IMR-90 (cell line): ENCODE results near the gene GLIS1. TPM values are rescaled to one million over a fixed set of nuclear protein-coding genes. Genes with fewer than 3 reads are reported as not detected.

ENCODE experiments used
- ATAC-seq: fragments of 200-7000 bp; cut with Tn5 transposase; 2 replicates; pipeline ENCODE4 v1.9.1; 2020; ENCODE audit warnings: low read depth, mild to moderate bottlenecking, moderate library complexity
- BruUV-seq: library from RNA; stranded (reverse); fragments of 400-500 nt; replicated peaks from 2 replicates; lab custom pipeline; 2021; lab: Mats Ljungman, UMichigan
- CTCF ChIA-PET: fragments of 300-600 bp; formaldehyde crosslinking; extraction: SDS; loops from one replicate; lab custom pipeline; 2021; ENCODE audit warnings: antibody characterized with exemption; lab: Yijun Ruan, JAX
- POLR2A ChIA-PET: fragments of 300-600 bp; sonication (Branson Sonifier 250); formaldehyde crosslinking; loops from one replicate; lab custom pipeline; 2022; ENCODE audit warnings: antibody characterized with exemption; ENCODE audit not compliant: unreplicated experiment; lab: Charles Lee
- DNase-seq: peaks from one replicate; pipeline ENCODE4 v3.0.0; 2013
- H2AFZ ChIP-seq: replicated peaks from 2 replicates; pipeline ENCODE3; 2013; ENCODE audit warnings: low read length, mild to moderate bottlenecking; ENCODE audit not compliant: poor library complexity
- H2AK5ac ChIP-seq: 2 replicates; pipeline ENCODE4 v1.6.1; 2013; ENCODE audit warnings: low read depth, low read length, inconsistent platforms
- H2AK9ac ChIP-seq: replicated peaks from 2 replicates; pipeline ENCODE3; 2013; ENCODE audit warnings: mild to moderate bottlenecking, low read depth, low read length, moderate library complexity; ENCODE audit not compliant: poor library complexity
- H2BK120ac ChIP-seq: 2 replicates; pipeline ENCODE4 v1.6.1; 2013; ENCODE audit warnings: low read depth, low read length, inconsistent platforms
- H2BK15ac ChIP-seq: 3 replicates; pipeline ENCODE4 v1.6.1; 2013; ENCODE audit warnings: low read depth, low read length, inconsistent platforms
- H2BK20ac ChIP-seq: 2 replicates; pipeline ENCODE4 v1.6.1; 2013; ENCODE audit warnings: low read depth, mild to moderate bottlenecking, inconsistent platforms, low read length, moderate library complexity
- H2BK5ac ChIP-seq: 2 replicates; pipeline ENCODE4 v1.6.1; 2013; ENCODE audit warnings: mild to moderate bottlenecking, low read depth, low read length, inconsistent platforms; ENCODE audit not compliant: poor library complexity, severe bottlenecking
- H3K14ac ChIP-seq: replicated peaks from 2 replicates; pipeline ENCODE4 v1.6.1; 2013; ENCODE audit warnings: low read depth, low read length, inconsistent platforms
- H3K18ac ChIP-seq: 2 replicates; pipeline ENCODE4 v1.6.1; 2013; ENCODE audit warnings: low read depth, low read length, control low read depth
- H3K23ac ChIP-seq: 2 replicates; pipeline ENCODE4 v1.6.1; 2013; ENCODE audit warnings: low read depth, low read length, inconsistent platforms
- H3K27ac ChIP-seq: 2 replicates; pipeline ENCODE4 v1.5.1; 2013; ENCODE audit warnings: mild to moderate bottlenecking, control low read depth, low read length; ENCODE audit not compliant: insufficient read depth
- H3K27me3 ChIP-seq: 2 replicates; pipeline ENCODE4 v1.6.1; 2013; ENCODE audit warnings: low read length; ENCODE audit not compliant: control insufficient read depth, insufficient read depth
- H3K36me3 ChIP-seq: 2 replicates; pipeline ENCODE4 v1.6.1; 2013; ENCODE audit warnings: low read length, mixed read lengths; ENCODE audit not compliant: control insufficient read depth, insufficient read depth
- H3K4ac ChIP-seq: 2 replicates; pipeline ENCODE4 v1.6.1; 2013; ENCODE audit warnings: low read depth, low read length, inconsistent platforms
- H3K4me1 ChIP-seq: 2 replicates; pipeline ENCODE4 v1.6.1; 2013; ENCODE audit warnings: low read length, mixed read lengths; ENCODE audit not compliant: control insufficient read depth, insufficient read depth
- H3K4me2 ChIP-seq: 2 replicates; pipeline ENCODE4 v1.6.1; 2013; ENCODE audit warnings: low read depth, mild to moderate bottlenecking, control low read depth, low read length, moderate library complexity
- H3K4me3 ChIP-seq: 2 replicates; pipeline ENCODE4 v1.5.1; 2013; ENCODE audit warnings: low read depth, mild to moderate bottlenecking, control low read depth, low read length, moderate library complexity; ENCODE audit not compliant: insufficient read depth
- H3K56ac ChIP-seq: 2 replicates; pipeline ENCODE4 v1.6.1; 2013; ENCODE audit warnings: low read length, inconsistent platforms; ENCODE audit not compliant: insufficient read depth; ENCODE audit errors: extremely low read depth
- H3K79me1 ChIP-seq, 2 experiments: 2 replicates each; pipeline ENCODE4 v1.6.1; 2013; ENCODE audit warnings: low read length in 2 of 2, inconsistent platforms in 1 of 2, low read depth in 1 of 2
- H3K9ac ChIP-seq: 2 replicates; pipeline ENCODE4 v1.6.1; 2013; ENCODE audit warnings: low read depth, low read length, control low read depth
- H3K9me1 ChIP-seq: 2 replicates; pipeline ENCODE4 v1.6.1; 2013; ENCODE audit warnings: low read length, inconsistent platforms; ENCODE audit not compliant: insufficient read depth
- H3K9me3 ChIP-seq: 2 replicates; pipeline ENCODE4 v1.6.1; 2013; ENCODE audit warnings: low read length; ENCODE audit not compliant: control insufficient read depth, insufficient read depth
- H4K20me1 ChIP-seq: 2 replicates; pipeline ENCODE4 v1.6.1; 2013; ENCODE audit warnings: low read length, inconsistent platforms; ENCODE audit not compliant: insufficient read depth
- H4K5ac ChIP-seq: 2 replicates; pipeline ENCODE4 v1.6.1; 2013; ENCODE audit warnings: mild to moderate bottlenecking, low read depth, low read length, control low read depth
- H4K8ac ChIP-seq, 2 experiments: 2 replicates each; pipeline ENCODE4 v1.6.1; 2013; ENCODE audit warnings: low read depth in 2 of 2, low read length in 2 of 2, control low read depth in 1 of 2, inconsistent platforms in 1 of 2
- H4K91ac ChIP-seq: 2 replicates; pipeline ENCODE4 v1.6.1; 2013; ENCODE audit warnings: low read depth, low read length, inconsistent platforms; ENCODE audit not compliant: insufficient read depth
- CEBPB ChIP-seq: IDR thresholded peaks from 2 replicates; pipeline ENCODE4 v1.6.1; 2012; ENCODE audit warnings: low read depth, low read length, improper control_type of control experiment
- MAZ ChIP-seq: IDR thresholded peaks from 2 replicates; pipeline ENCODE4 v1.6.1; 2012; ENCODE audit warnings: low read depth, mild to moderate bottlenecking, low read length, improper control_type of control experiment, moderate library complexity, borderline replicate concordance
- RAD21 ChIP-seq: IDR thresholded peaks from 2 replicates; pipeline ENCODE4 v1.6.1; 2012; ENCODE audit warnings: low read length, improper control_type of control experiment
- RFX5 ChIP-seq: IDR thresholded peaks from 2 replicates; pipeline ENCODE4 v1.8.0; 2012; ENCODE audit warnings: low read depth, mild to moderate bottlenecking, low read length, moderate library complexity
- SMC3 ChIP-seq: fragments of 150-350 bp; IDR thresholded peaks from 2 replicates; pipeline ENCODE4 v1.6.1; 2016; ENCODE audit warnings: low read depth, mild to moderate bottlenecking, antibody characterized with exemption, low read length, moderate library complexity
- WGBS, 2 experiments: methylation state at CpG; one replicate each; pipeline versions ENCODE4 v1.1.5 to v1.1.7; 2013; ENCODE audit warnings: missing lambda C conversion rate in 2 of 2; ENCODE audit not compliant: insufficient read length in 1 of 2; ENCODE audit errors: extremely low coverage in 2 of 2; 5-methylcytosine and 5-hydroxymethylcytosine counted together
- dilution Hi-C: fragments of 300-500 bp; cut with HindIII; formaldehyde crosslinking; loops from one replicate; pipeline ENCODE4 v1.14.3; 2018; ENCODE audit warnings: low sequenced_read_pairs; ENCODE audit not compliant: unreplicated experiment
- in situ Hi-C: fragments of 300-500 bp; cut with MboI; formaldehyde crosslinking; loops from 3 replicates; pipeline ENCODE4 v1.14.3; 2019; ENCODE audit warnings: low sequenced_read_pairs, inconsistent platforms, mixed read lengths
- intact Hi-C: fragments of 100-400 bp; cut with micrococcal nuclease; formaldehyde crosslinking; loops from 2 replicates; pipeline ENCODE4 v1.10.0; 2022
- polyA plus RNA-seq, 3 experiments: library from polyadenylated mRNA; depleted of rRNA; stranded (reverse); fragments of >200 nt; gene quantifications; 2 replicates each; pipeline ENCODE4 v1.2.3, GENCODE V29; 2012; ENCODE audit warnings: low replicate concordance in 1 of 3
- total RNA-seq: library from RNA; depleted of rRNA; stranded (reverse); fragments of >200 nt; gene quantifications from 2 replicates; pipeline ENCODE4 v1.2.3, GENCODE V29; 2012
- TF ChIP-seq, protein P1 (sequence below): conservative IDR thresholded peaks from 2 replicates; pipeline ENCODE4 v1.5.1; 2012; ENCODE audit warnings: mild to moderate bottlenecking, low read depth, low read length, improper control_type of control experiment

Gene GLIS1
- total and polyA plus RNA-seq, 2 of the 4 experiments (the other 2 are of a cell fraction): 0.18 to 2.3 TPM

DNA sequence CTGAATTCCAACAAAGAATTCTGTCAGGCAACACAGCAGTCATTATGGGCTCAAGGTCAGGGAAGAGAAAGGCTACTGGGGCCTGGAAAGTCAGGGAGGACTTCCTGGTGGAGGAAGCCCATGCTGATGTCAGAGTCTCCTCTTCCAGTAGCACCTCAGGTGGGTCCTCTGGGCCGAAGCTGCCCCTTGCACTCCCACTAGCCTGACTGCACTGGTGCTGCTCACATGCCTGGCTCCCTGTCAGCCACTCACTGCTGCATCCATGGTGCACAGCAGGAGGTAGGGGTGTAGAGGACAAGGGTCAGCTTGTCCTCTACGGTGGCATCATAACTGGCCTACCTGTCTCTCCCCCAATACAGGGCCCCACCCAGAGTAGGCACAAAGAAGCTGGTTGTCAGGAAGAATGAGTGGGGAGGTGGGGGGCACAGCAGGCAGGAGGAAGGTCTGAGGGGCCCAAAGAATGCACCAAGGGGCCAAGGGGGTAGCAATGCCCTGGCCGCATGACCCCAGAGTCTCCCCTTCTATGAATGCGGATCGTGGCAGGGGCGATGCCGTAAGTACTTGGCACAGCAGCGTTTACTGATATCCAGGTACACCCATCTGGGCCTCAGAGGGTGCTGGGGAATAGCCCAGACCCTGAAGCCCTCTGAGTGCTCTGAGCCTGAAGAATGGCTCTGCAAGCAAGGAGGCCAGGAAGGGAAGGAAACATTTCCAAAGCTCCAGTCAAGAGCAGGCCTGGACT, 80.3 kb downstream of the GLIS1 start (continued):
- no peak for TF ChIP-seq SMC3

DNA sequence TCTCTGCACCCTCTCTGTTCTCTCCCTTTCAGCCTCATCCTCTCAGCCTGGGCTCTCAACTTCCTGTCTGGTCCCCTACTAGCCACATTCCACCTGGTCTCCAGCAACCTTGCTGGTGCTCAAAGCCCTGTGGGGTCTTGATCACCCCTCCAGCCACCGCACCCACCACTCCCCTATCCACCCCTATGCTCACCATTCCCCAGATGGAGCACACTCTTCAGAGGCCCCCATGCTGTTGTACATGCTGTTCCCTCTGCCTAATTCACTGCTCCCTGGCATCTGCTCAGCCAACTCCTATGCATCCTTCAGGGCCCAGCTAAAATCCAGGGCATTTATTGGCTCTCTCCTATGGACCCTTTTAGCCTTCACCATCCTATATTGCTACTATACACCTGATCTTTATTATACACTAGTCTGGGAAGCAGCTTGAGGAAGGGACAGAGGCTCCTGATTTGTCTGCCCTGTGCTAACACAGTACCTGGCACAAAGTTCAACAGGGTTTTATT, 81.0 kb downstream of the GLIS1 start:
- peaks cover 23% of the 10 kb centered on the region for H3K4me1 ChIP-seq
- no peak overlapping the region for H4K91ac ChIP-seq
- in situ Hi-C loops: no loop called here
- TF ChIP-seq, protein P1, sequence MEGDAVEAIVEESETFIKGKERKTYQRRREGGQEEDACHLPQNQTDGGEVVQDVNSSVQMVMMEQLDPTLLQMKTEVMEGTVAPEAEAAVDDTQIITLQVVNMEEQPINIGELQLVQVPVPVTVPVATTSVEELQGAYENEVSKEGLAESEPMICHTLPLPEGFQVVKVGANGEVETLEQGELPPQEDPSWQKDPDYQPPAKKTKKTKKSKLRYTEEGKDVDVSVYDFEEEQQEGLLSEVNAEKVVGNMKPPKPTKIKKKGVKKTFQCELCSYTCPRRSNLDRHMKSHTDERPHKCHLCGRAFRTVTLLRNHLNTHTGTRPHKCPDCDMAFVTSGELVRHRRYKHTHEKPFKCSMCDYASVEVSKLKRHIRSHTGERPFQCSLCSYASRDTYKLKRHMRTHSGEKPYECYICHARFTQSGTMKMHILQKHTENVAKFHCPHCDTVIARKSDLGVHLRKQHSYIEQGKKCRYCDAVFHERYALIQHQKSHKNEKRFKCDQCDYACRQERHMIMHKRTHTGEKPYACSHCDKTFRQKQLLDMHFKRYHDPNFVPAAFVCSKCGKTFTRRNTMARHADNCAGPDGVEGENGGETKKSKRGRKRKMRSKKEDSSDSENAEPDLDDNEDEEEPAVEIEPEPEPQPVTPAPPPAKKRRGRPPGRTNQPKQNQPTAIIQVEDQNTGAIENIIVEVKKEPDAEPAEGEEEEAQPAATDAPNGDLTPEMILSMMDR: no peak
- TF ChIP-seq CEBPB (no peak), RFX5 (no peak), RAD21 (no peak), MAZ (no peak)
- no CpG with 5 or more reads among the region's 1 CpG for WGBS, 2 experiments
- peak overlapping the region; percentile 36; the same call in 1 of the 3 replicates for H2BK15ac ChIP-seq
- H4K8ac ChIP-seq: no peak overlapping the region
- no peak overlapping the region for H3K14ac ChIP-seq
- no peak overlapping the region for H3K4me3 ChIP-seq
- peaks cover 44% of the 10 kb centered on the region for H3K9me1 ChIP-seq
- no peak overlapping the region for H2BK5ac ChIP-seq
- ATAC-seq: no peak
- H3K27ac ChIP-seq: no peak overlapping the region
- no peak overlapping the region for H4K5ac ChIP-seq
- no peak overlapping the region for H3K23ac ChIP-seq
- H4K20me1 ChIP-seq: peaks cover 21% of the 10 kb centered on the region; the same call in 1 of the 2 replicates
- no peak overlapping the region for H3K4me2 ChIP-seq
- peak overlapping the region; percentile 14; the same call in 1 of the 2 replicates for H2AK5ac ChIP-seq
- H3K9me3 ChIP-seq: no peaks in the 10 kb centered on the region
- no peak overlapping the region for H2AFZ ChIP-seq
- no peak overlapping the region for H3K9ac ChIP-seq
- no peak overlapping the region for H3K18ac ChIP-seq
- peaks cover 6% of the 10 kb centered on the region for H3K27me3 ChIP-seq
- peaks cover 2 to 32% of the 10 kb centered on the region in 2 experiments for H3K79me1 ChIP-seq
- H2BK120ac ChIP-seq: no peak overlapping the region
- H3K56ac ChIP-seq: no peak overlapping the region
- no peaks in the 10 kb centered on the region; the same call in none of the 2 replicates for H3K36me3 ChIP-seq
- ChIA-PET CTCF (no interaction called here), POLR2A (no interaction called here)
- intact Hi-C loops: no loop called here
- 0 out of 2 replicates have a peak overlapping the region, but pooled peaks have one; percentile 14 for H2BK20ac ChIP-seq
- no peak for DNase-seq
- H2AK9ac ChIP-seq: no peak overlapping the region
- dilution Hi-C loops: no loop called here
- H3K4ac ChIP-seq: peak overlapping the region; percentile 31; the same call in 1 of the 2 replicates
- no TSS peak for BruUV-seq
